PC-9 (cell line): ENCODE measurements around the gene BRD1. TPM values are rescaled to one million over a fixed set of nuclear protein-coding genes. Genes with fewer than 3 reads are reported as not detected.
"Not testable (repeated sequence)": the region's sequence is repeated elsewhere in the genome, so short reads cannot be mapped to it uniquely, and the experiment has no call there.

ENCODE experiments used
- BruUV-seq: library from RNA; stranded (reverse); fragments of 400-500 nt; replicated peaks from 2 replicates; lab custom pipeline; 2021; lab: Mats Ljungman, UMichigan
- CTCF ChIA-PET: fragments of 300-600 bp; sonication (Branson Sonifier 250); formaldehyde crosslinking; loops from one replicate; lab custom pipeline; 2022; ENCODE audit warnings: antibody characterized with exemption; lab: Charles Lee
- POLR2A ChIA-PET: fragments of 300-600 bp; sonication (Branson Sonifier 250); formaldehyde crosslinking; loops from one replicate; lab custom pipeline; 2022; ENCODE audit warnings: antibody characterized with exemption; ENCODE audit not compliant: unreplicated experiment; lab: Charles Lee
- DNase-seq, 2 experiments: peaks; one replicate each; pipeline versions ENCODE4 v3.0.0 to v3.0.0-alpha.2; 2015 to 2022; ENCODE audit warnings: mixed read lengths in 1 of 2
- H2AFZ ChIP-seq: fragments of 200-600 bp; sonication (generic); 2 replicates; pipeline ENCODE4 v1.8.1; 2017; ENCODE audit warnings: antibody characterized with exemption
- H3F3A ChIP-seq: fragments of 200-600 bp; sonication (generic); 2 replicates; pipeline ENCODE4 v1.8.1; 2017; ENCODE audit warnings: antibody characterized with exemption, mild to moderate bottlenecking, low read depth; ENCODE audit not compliant: insufficient read depth
- H3K27ac ChIP-seq: fragments of 200-600 bp; sonication (generic); 2 replicates; pipeline ENCODE4 v1.6.1; 2016; ENCODE audit warnings: mixed run types
- H3K27me3 ChIP-seq: fragments of 200-600 bp; sonication (generic); 2 replicates; pipeline ENCODE4 v1.6.1; 2016; ENCODE audit warnings: low read depth, mixed run types; ENCODE audit not compliant: insufficient read depth
- H3K36me3 ChIP-seq: fragments of 200-600 bp; sonication (generic); 2 replicates; pipeline ENCODE4 v1.6.1; 2016; ENCODE audit warnings: low read depth, mixed run types
- H3K4me1 ChIP-seq: fragments of 200-600 bp; sonication (generic); replicated peaks from 2 replicates; pipeline ENCODE4 v1.6.1; 2016; ENCODE audit warnings: mixed run types; ENCODE audit not compliant: insufficient read depth
- H3K4me2 ChIP-seq: fragments of 200-600 bp; sonication (generic); 2 replicates; pipeline ENCODE4 v1.6.1; 2017; ENCODE audit warnings: mixed run types
- H3K4me3 ChIP-seq: fragments of 200-600 bp; sonication (generic); 2 replicates; pipeline ENCODE4 v1.6.1; 2016; ENCODE audit warnings: mixed run types
- H3K79me2 ChIP-seq: fragments of 200-600 bp; sonication (generic); 2 replicates; pipeline ENCODE4 v1.6.1; 2017; ENCODE audit warnings: low read depth, mixed run types
- H3K9me2 ChIP-seq: fragments of 200-600 bp; sonication (generic); 2 replicates; pipeline ENCODE4 v1.8.1; 2017; ENCODE audit warnings: mild to moderate bottlenecking; ENCODE audit not compliant: insufficient read depth
- H3K9me3 ChIP-seq: fragments of 200-600 bp; sonication (generic); 2 replicates; pipeline ENCODE4 v1.8.1; 2016; ENCODE audit warnings: low read depth; ENCODE audit not compliant: insufficient read depth
- H4K20me1 ChIP-seq: fragments of 200-600 bp; sonication (generic); 2 replicates; pipeline ENCODE4 v1.8.1; 2017; ENCODE audit not compliant: insufficient read depth
- EZH2 ChIP-seq: fragments of 200-600 bp; sonication (generic); IDR thresholded peaks from 2 replicates; pipeline ENCODE4 v1.8.0; 2017; ENCODE audit warnings: antibody characterized with exemption, low read depth
- intact Hi-C: fragments of 100-400 bp; cut with micrococcal nuclease; formaldehyde crosslinking; loops from one replicate; pipeline ENCODE4 v1.10.0; 2022; ENCODE audit not compliant: unreplicated experiment
- total RNA-seq: library from RNA; stranded (reverse); gene quantifications from 2 replicates; pipeline ENCODE4 v1.2.3, GENCODE V29; 2021
- TF ChIP-seq, protein P1 (sequence below): fragments of 200-600 bp; sonication (generic); conservative IDR thresholded peaks from 2 replicates; pipeline ENCODE4 v1.6.1; 2017; ENCODE audit warnings: mixed run types, antibody characterized with exemption, mild to moderate bottlenecking, moderate library complexity

The BRD1 gene
- total RNA-seq, 1 experiment from 2014 or later = 28.5 TPM

DNA sequence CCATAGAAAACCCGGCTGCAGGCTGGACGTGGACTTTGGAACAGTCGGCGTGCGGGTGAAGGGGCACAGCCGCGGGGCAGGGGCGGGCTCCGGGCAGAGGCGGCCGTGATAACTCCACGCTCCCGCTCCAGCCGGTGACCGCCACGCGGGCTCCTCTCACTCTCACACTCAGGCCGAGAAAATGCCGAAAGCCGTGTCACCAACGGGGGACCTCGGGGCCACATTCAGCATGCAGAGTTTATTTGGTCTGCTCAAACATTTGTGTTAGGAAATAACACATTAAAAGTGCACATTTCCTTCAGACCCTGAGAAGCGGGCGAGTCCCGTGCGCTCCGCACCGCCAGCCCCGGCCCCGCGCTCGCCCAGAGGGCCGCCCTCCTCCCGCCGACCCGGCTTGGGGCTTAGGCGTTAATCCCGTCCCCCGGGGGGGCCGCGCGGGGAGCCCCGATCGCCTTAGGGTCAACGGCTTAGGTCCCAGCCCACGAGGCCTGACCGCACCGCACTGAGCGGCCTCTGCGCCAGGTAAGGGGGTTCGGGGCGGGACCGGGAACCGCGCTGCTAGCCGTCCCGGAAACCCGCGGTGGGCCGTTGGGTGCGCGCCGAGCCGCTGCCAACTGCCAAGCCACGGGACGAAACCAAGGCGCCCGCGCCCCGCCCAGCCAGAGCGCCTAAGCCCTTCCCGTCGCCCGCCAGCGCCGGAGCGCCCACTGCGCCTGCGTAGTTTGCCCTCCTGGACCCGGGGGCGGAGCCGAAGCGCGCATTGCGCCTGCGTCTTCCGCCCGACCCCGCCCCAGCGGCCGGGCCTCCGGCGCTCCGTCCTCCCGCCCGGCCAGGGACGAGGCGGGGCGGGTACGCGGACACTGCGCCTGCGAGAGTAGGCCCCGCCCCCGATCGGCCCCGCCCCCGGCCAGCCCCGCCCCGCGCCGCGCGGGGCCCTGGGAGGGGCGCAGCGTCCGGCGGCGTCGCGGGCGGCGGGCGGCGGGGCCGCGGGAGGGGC, 25.5 kb upstream of the BRD1 start, which contains the start of gene ZBED4:
TSS of gene ZBED4 (plus strand) at position 947 of the 997 bp plus-strand sequence. CDS start 29,819 bp downstream, outside the sequence.
- peaks cover 21% of the 10 kb centered on the region for H3K4me1 ChIP-seq
- H3K36me3 ChIP-seq = no peaks in the 10 kb centered on the region
- peaks cover 40% of the 10 kb centered on the region for H3K79me2 ChIP-seq
- intact Hi-C loops = loop anchor here (5.0 kb wide), 1 partner anchor 36 kb away; no protein-coding TSS in a partner anchor
- H3K27ac ChIP-seq = peak within 1 kb of the TSS; percentile 76
- H4K20me1 ChIP-seq = peaks cover 34% of the 10 kb centered on the region
- H2AFZ ChIP-seq = peak within 1 kb of the TSS; percentile 93
- peak within 1 kb of the TSS; percentile 74 for H3K4me3 ChIP-seq
- BruUV-seq = TSS peak; percentile 91
- peak within 1 kb of the TSS; percentile 87 for H3K4me2 ChIP-seq
- CTCF ChIA-PET = no interaction called here
- DNase-seq = peak; percentile 91 to 99
- H3K9me2 ChIP-seq = no peaks in the 10 kb centered on the region
- POLR2A ChIA-PET = interaction anchor here (0.6 to 0.7 kb wide), 2 partner anchors 38 to 50 kb away, joined by 3 read pairs; no protein-coding TSS in a partner anchor
- H3K27me3 ChIP-seq = no peaks in the 10 kb centered on the region
- H3F3A ChIP-seq = peaks cover 34% of the 10 kb centered on the region; the same call in 1 of the 2 replicates
- H3K9me3 ChIP-seq = no peaks in the 10 kb centered on the region
- no peak for TF ChIP-seq EZH2
- TF ChIP-seq, protein P1, sequence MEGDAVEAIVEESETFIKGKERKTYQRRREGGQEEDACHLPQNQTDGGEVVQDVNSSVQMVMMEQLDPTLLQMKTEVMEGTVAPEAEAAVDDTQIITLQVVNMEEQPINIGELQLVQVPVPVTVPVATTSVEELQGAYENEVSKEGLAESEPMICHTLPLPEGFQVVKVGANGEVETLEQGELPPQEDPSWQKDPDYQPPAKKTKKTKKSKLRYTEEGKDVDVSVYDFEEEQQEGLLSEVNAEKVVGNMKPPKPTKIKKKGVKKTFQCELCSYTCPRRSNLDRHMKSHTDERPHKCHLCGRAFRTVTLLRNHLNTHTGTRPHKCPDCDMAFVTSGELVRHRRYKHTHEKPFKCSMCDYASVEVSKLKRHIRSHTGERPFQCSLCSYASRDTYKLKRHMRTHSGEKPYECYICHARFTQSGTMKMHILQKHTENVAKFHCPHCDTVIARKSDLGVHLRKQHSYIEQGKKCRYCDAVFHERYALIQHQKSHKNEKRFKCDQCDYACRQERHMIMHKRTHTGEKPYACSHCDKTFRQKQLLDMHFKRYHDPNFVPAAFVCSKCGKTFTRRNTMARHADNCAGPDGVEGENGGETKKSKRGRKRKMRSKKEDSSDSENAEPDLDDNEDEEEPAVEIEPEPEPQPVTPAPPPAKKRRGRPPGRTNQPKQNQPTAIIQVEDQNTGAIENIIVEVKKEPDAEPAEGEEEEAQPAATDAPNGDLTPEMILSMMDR = no peak

DNA sequence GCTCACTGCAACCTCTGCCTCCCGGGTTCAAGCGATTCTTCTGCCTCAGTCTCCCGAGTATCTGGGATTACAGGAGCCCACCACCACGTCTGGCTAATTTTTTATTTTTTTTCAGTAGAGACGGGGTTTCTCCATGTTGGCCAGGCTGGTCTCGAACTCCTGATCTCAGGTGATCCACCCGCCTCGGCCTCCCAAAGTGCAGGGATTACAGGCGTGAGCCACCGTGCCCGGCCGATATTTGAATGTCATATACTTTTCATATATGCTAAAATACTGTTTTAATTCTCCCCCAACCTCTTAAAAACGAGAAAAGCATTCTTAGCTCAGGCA, 24.9 kb upstream of the BRD1 start:
- DNase-seq, H3K27me3 ChIP-seq, BruUV-seq, H3K9me2 ChIP-seq, H3K9me3 ChIP-seq, CTCF ChIA-PET, H3K36me3 ChIP-seq: not testable (repeated sequence)
- Histone ChIP-seq H2AFZ (peak overlapping the region; percentile 93), H3F3A (peaks cover 37% of the 10 kb centered on the region; the same call in 1 of the 2 replicates), H3K79me2 (peaks cover 33% of the 10 kb centered on the region), H4K20me1 (peaks cover 27% of the 10 kb centered on the region), H3K4me1 (peaks cover 21% of the 10 kb centered on the region), H3K4me2 (peak overlapping the region; percentile 80), H3K27ac (peak overlapping the region; percentile 76), H3K4me3 (peak overlapping the region; percentile 74)
- intact Hi-C loops = loop anchor here (5.0 kb wide), 1 partner anchor 35 kb away; no protein-coding TSS in a partner anchor
- POLR2A ChIA-PET = interaction anchor here (0.6 to 0.7 kb wide), 2 partner anchors 37 to 49 kb away, joined by 3 read pairs; no protein-coding TSS in a partner anchor

DNA sequence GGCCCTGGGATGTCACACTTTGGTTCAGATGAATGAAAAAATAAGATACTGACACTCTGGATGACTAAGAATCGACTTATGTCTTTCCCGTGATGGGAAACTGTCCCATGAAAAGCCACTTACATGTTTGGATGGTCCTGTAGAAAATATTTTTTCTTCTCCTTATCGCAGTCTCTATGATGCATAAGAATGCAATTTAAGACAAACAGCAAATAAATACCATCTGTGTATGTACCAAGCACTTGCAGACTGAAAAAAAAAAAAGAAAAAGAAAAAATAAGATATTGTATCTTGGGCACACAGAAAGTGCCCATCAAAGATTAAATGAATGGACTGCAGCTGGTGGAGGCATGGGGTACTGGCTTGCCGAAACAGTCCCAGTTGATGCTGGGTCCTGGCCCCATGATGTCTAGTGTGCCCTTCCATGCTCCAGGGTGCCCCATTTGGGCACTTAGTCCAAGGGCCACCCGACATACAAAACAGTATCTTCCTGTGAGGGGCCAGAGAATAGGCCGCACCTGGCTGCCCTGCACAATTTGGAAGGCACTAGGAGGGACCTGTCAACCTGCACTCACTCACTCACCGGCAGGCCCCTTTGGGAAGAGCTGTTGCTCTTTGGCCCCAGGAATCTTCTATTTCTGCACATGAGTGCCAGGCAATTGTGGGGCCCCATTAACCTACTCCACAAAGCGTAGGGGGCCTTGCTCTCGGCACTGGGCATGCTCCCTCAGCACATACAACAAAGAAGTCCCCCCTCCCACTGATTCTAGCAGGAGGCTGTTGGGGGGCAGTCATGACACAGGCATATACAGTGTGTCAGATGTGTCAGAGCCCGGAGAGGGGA, 23.5 kb upstream of the BRD1 start:
- H3K79me2 ChIP-seq = peaks cover 21% of the 10 kb centered on the region
- H3K4me3 ChIP-seq = no peak overlapping the region
- no peaks in the 10 kb centered on the region for H3K9me2 ChIP-seq
- no peak overlapping the region for H2AFZ ChIP-seq
- H3K36me3 ChIP-seq = no peaks in the 10 kb centered on the region
- BruUV-seq = no TSS peak
- peaks cover 18% of the 10 kb centered on the region for H4K20me1 ChIP-seq
- H3K27ac ChIP-seq = no peak overlapping the region
- H3F3A ChIP-seq = peaks cover 42% of the 10 kb centered on the region
- H3K4me2 ChIP-seq = no peak overlapping the region
- no peaks in the 10 kb centered on the region for H3K27me3 ChIP-seq
- no peak for TF ChIP-seq EZH2
- TF ChIP-seq, protein P1 = no peak
- intact Hi-C loops = loop anchor here (5.0 kb wide), 1 partner anchor 34 kb away; no protein-coding TSS in a partner anchor
- no peaks in the 10 kb centered on the region for H3K9me3 ChIP-seq
- ChIA-PET POLR2A (no interaction called here), CTCF (no interaction called here)
- no peak for DNase-seq
- peaks cover 24% of the 10 kb centered on the region for H3K4me1 ChIP-seq
